ENCODE data around the gene SOCS6. TPM values are rescaled to one million over a fixed set of nuclear protein-coding genes. Genes with fewer than 3 reads are reported as not detected.
"Not testable (repeated sequence)": the region's sequence is repeated elsewhere in the genome, so short reads cannot be mapped to it uniquely, and the experiment has no call there.

SOCS6 gene
- total and polyA plus RNA-seq, 2 experiments from 2014 or later, result 4.4 to 13.3 TPM

GRCh38 chr18:70338890-70339289 lies 50.0 kb downstream of the SOCS6 start:
- Mint-ChIP-seq H3K9me3 (peaks cover 12% of the 10 kb centered on the region; the same call in 2 of the 3 replicates), H3K27ac (no peak overlapping the region), H3K4me1 (peaks cover 8% of the 10 kb centered on the region; the same call in 2 of the 3 replicates), H3K27me3 (ENCODE audit: insufficient read depth, low read depth, poor library complexity) (peaks cover 5% of the 10 kb centered on the region), H3K4me3 (no peak overlapping the region), H3K36me3 (ENCODE audit: low read depth) (peaks cover 19% of the 10 kb centered on the region)
- Histone ChIP-seq H3K4me1 (ENCODE audit: insufficient read depth) (0 out of 2 replicates have a peak, but pooled peaks cover 4% of the 10 kb centered on the region), H2AFZ (no peak overlapping the region), H3F3A (replicated peaks; ENCODE audit: low read depth) (no peaks in the 10 kb centered on the region), H3K4me3 (no peak overlapping the region), H3K27me3 (ENCODE audit: insufficient read depth) (no peaks in the 10 kb centered on the region), H3K36me3 (ENCODE audit: insufficient read depth) (no peaks in the 10 kb centered on the region), H3K27ac (ENCODE audit: low read depth) (no peak overlapping the region), H3K79me2 (replicated peaks; ENCODE audit: insufficient read depth) (no peaks in the 10 kb centered on the region), H3K9me2 (ENCODE audit: insufficient read depth) (0 out of 2 replicates have a peak, but pooled peaks cover 4% of the 10 kb centered on the region), H3K4me2 (no peak overlapping the region), H4K20me1 (replicated peaks; ENCODE audit: insufficient read depth) (no peaks in the 10 kb centered on the region)
- TF ChIP-seq POLR2AphosphoS5 (IDR thresholded peaks at IDR 0.05; ENCODE audit: low read depth) (no peak), ZNF331 (CRISPR knock-in tag; IDR thresholded peaks at IDR 0.05; ENCODE audit: low read depth) (peak; percentile 64), JUNB (IDR thresholded peaks at IDR 0.05; ENCODE audit: unreplicated experiment) (no peak)
- no peak for DNase-seq (ENCODE audit: low spot score)
- ATAC-seq, result no peak

- H4K20me1 ChIP-seq (replicated peaks; ENCODE audit: insufficient read depth), result no peaks in the 10 kb centered on the region
- H3K4me3 ChIP-seq, result no peak overlapping the region
- H3K79me2 ChIP-seq (replicated peaks; ENCODE audit: insufficient read depth), result no peaks in the 10 kb centered on the region
- Mint-ChIP-seq H3K27ac (no peak overlapping the region), H3K27me3 (ENCODE audit: insufficient read depth, low read depth, poor library complexity) (peaks cover 5% of the 10 kb centered on the region), H3K4me3 (no peak overlapping the region), H3K9me3 (peaks cover 7% of the 10 kb centered on the region; the same call in 2 of the 3 replicates), H3K4me1 (peaks cover 8% of the 10 kb centered on the region; the same call in 2 of the 3 replicates), H3K36me3 (ENCODE audit: low read depth) (peaks cover 10% of the 10 kb centered on the region)
- H3K27me3 ChIP-seq (ENCODE audit: insufficient read depth), result no peaks in the 10 kb centered on the region
- H2AFZ ChIP-seq, result no peak overlapping the region
- no peak overlapping the region for H3K27ac ChIP-seq (ENCODE audit: low read depth)
- H3F3A ChIP-seq (replicated peaks; ENCODE audit: low read depth), result no peaks in the 10 kb centered on the region
- no peak overlapping the region for H3K4me2 ChIP-seq
- no peak for ATAC-seq
- 0 out of 2 replicates have a peak, but pooled peaks cover 4% of the 10 kb centered on the region for H3K9me2 ChIP-seq (ENCODE audit: insufficient read depth)
- 0 out of 2 replicates have a peak, but pooled peaks cover 4% of the 10 kb centered on the region for H3K4me1 ChIP-seq (ENCODE audit: insufficient read depth)
- no peaks in the 10 kb centered on the region for H3K36me3 ChIP-seq (ENCODE audit: insufficient read depth)
- no peak for TF ChIP-seq STAT1 (IDR thresholded peaks at IDR 0.05; ENCODE audit: unreplicated experiment)
- no peak for TF ChIP-seq REST (IDR thresholded peaks at IDR 0.05; ENCODE audit: unreplicated experiment)
- no peak for TF ChIP-seq CTCF (conservative IDR thresholded peaks at IDR 0.05; ENCODE audit: low read depth in 2 of 2)
- TF ChIP-seq EZH2 (IDR thresholded peaks at IDR 0.05; ENCODE audit: low read depth, unreplicated experiment), result no peak
- no peak for TF ChIP-seq POLR2AphosphoS5 (IDR thresholded peaks at IDR 0.05; ENCODE audit: low read depth)
- TF ChIP-seq ZNF114 (CRISPR knock-in tag; IDR thresholded peaks at IDR 0.05), result no peak
- TF ChIP-seq JUNB (IDR thresholded peaks at IDR 0.05; ENCODE audit: unreplicated experiment), result no peak
- no peak for TF ChIP-seq EZH2phosphoT487 (IDR thresholded peaks at IDR 0.05; ENCODE audit: unreplicated experiment)
- no peak for DNase-seq (ENCODE audit: low spot score)
These were observed 51.1 kb downstream of the SOCS6 start for GRCh38 chr18:70339915-70340314.

- not testable (repeated sequence) for H3K4me3 ChIP-seq; H3K9me2 ChIP-seq (ENCODE audit: insufficient read depth); H4K20me1 ChIP-seq (replicated peaks; ENCODE audit: insufficient read depth); H3K4me3 Mint-ChIP-seq; ATAC-seq; H3F3A ChIP-seq (replicated peaks; ENCODE audit: low read depth); H3K27ac ChIP-seq (ENCODE audit: low read depth); H3K27me3 Mint-ChIP-seq (ENCODE audit: insufficient read depth, low read depth, poor library complexity); H2AFZ ChIP-seq; H3K4me1 Mint-ChIP-seq; H3K36me3 ChIP-seq (ENCODE audit: insufficient read depth); H3K4me2 ChIP-seq; H3K27ac Mint-ChIP-seq; H3K27me3 ChIP-seq (ENCODE audit: insufficient read depth); H3K79me2 ChIP-seq (replicated peaks; ENCODE audit: insufficient read depth); H3K4me1 ChIP-seq (ENCODE audit: insufficient read depth)
- DNase-seq (ENCODE audit: low spot score), result peak; percentile 52
- H3K36me3 Mint-ChIP-seq (ENCODE audit: low read depth), result peaks cover 44% of the 10 kb centered on the region; the same call in 2 of the 3 replicates
- peaks cover 15% of the 10 kb centered on the region for H3K9me3 Mint-ChIP-seq
These were observed 59.6 kb downstream of the SOCS6 start for GRCh38 chr18:70348481-70348880.

Measured in GM23338 (cell line).